B cell (primary cell): Measurements from ENCODE around the gene DVL1. TPM values are rescaled to one million over a fixed set of nuclear protein-coding genes. Genes with fewer than 3 reads are reported as not detected.

Experiments used
- ATAC-seq: fragments of 200-7000 bp; cut with Tn5 transposase; one replicate; pipeline ENCODE4 v1.10.0; 2021; ENCODE audit warnings: low read depth, mild to moderate bottlenecking, moderate number of reproducible peaks, moderate library complexity
- CTCF ChIA-PET: fragments of 350-600 bp; sonication (Branson Sonifier 250); formaldehyde crosslinking; loops from one replicate; lab custom pipeline; 2021; ENCODE audit warnings: antibody characterized with exemption, inconsistent platforms; lab: Charles Lee
- POLR2A ChIA-PET: fragments of 350-600 bp; sonication (Branson Sonifier 250); formaldehyde crosslinking; loops from one replicate; lab custom pipeline; 2021; ENCODE audit warnings: antibody characterized with exemption; lab: Charles Lee
- DNase-seq: peaks from one replicate; pipeline ENCODE4 v3.0.0; 2013
- H2AFZ ChIP-seq: 2 replicates; pipeline ENCODE4 v1.6.1; 2012; ENCODE audit warnings: mild to moderate bottlenecking, low read depth, low read length; ENCODE audit not compliant: insufficient read depth, poor library complexity, severe bottlenecking
- H3K27ac ChIP-seq, 2 donors: 1 replicate in 1 of 2; 2 replicates in 1 of 2; pipeline ENCODE4 v1.5.1; 2012 to 2013; ENCODE audit warnings: low read length in 2 of 2, mild to moderate bottlenecking in 2 of 2, moderate library complexity in 1 of 2
- H3K27me3 ChIP-seq, 4 experiments: fragments of 200-600 bp in 1 of 4; sonication (generic) in 1 of 4; replicated peaks in 1 of 4; 1 replicate in 2 of 4; 2 replicates in 2 of 4; pipeline versions ENCODE4 v1.6.1 to v1.7.0; 2013 to 2016; ENCODE audit warnings: low read length in 3 of 4, mild to moderate bottlenecking in 2 of 4, mixed read lengths in 1 of 4, moderate library complexity in 1 of 4; ENCODE audit not compliant: insufficient read depth in 4 of 4, control insufficient read depth in 3 of 4; ENCODE audit errors: control extremely low read depth in 1 of 4
- H3K36me3 ChIP-seq, 2 experiments: replicated peaks in 1 of 2; 1 replicate in 1 of 2; 2 replicates in 1 of 2; pipeline versions ENCODE4 v1.6.1 to v1.7.1; 2013; ENCODE audit warnings: low read length in 1 of 2; ENCODE audit not compliant: insufficient read depth in 2 of 2, control insufficient read depth in 1 of 2; ENCODE audit errors: control extremely low read depth in 1 of 2, extremely low read depth in 1 of 2
- H3K4me1 ChIP-seq, 2 donors: fragments of 200-600 bp in 1 of 2; sonication (generic) in 1 of 2; 1 replicate in 1 of 2; 2 replicates in 1 of 2; pipeline versions ENCODE4 v1.5.1 to v1.6.1; 2013 to 2017; ENCODE audit warnings: low read length in 2 of 2; ENCODE audit not compliant: control insufficient read depth in 2 of 2, insufficient read depth in 2 of 2
- H3K4me2 ChIP-seq: replicated peaks from 2 replicates; pipeline ENCODE3; 2012; ENCODE audit warnings: mild to moderate bottlenecking, low read depth, low read length; ENCODE audit not compliant: poor library complexity, severe bottlenecking
- H3K4me3 ChIP-seq, 5 experiments: fragments of 200-600 bp in 1 of 5; sonication (generic) in 1 of 5; 1 replicate in 3 of 5; 2 replicates in 2 of 5; pipeline versions ENCODE4 v1.5.1 to v1.7.0; 2011 to 2016; ENCODE audit warnings: low read length in 4 of 5, mild to moderate bottlenecking in 4 of 5, low read depth in 2 of 5, control low read depth in 1 of 5, moderate library complexity in 1 of 5; ENCODE audit not compliant: insufficient read depth in 1 of 5; ENCODE audit errors: control extremely low read depth in 1 of 5, extremely low read depth in 1 of 5
- H3K79me2 ChIP-seq: fragments of 200-600 bp; sonication (generic); one replicate; pipeline ENCODE4 v1.6.0; 2016; ENCODE audit warnings: low read length; ENCODE audit not compliant: control insufficient read depth, insufficient read depth
- H3K9ac ChIP-seq: fragments of 200-600 bp; sonication (generic); 2 replicates; pipeline ENCODE4 v1.6.1; 2017; ENCODE audit warnings: mild to moderate bottlenecking, low read length, moderate library complexity
- H3K9me3 ChIP-seq, 3 donors: one replicate each; pipeline versions ENCODE4 v1.6.1 to v1.7.1; 2013; ENCODE audit warnings: low read length in 2 of 3; ENCODE audit not compliant: control insufficient read depth in 2 of 3, insufficient read depth in 1 of 3; ENCODE audit errors: control extremely low read depth in 1 of 3
- H4K20me1 ChIP-seq: 2 replicates; pipeline ENCODE4 v1.6.0; 2012; ENCODE audit warnings: mild to moderate bottlenecking, low read length; ENCODE audit not compliant: insufficient read depth, control insufficient read depth, poor library complexity, severe bottlenecking
- H3K27ac Mint-ChIP-seq: one replicate; pipeline ENCODE4 v1.8.0; 2021; ENCODE audit warnings: mixed read lengths
- H3K27me3 Mint-ChIP-seq: one replicate; pipeline ENCODE4 v1.8.0; 2021; ENCODE audit warnings: mixed read lengths
- H3K4me1 Mint-ChIP-seq: one replicate; pipeline ENCODE4 v1.8.0; 2021; ENCODE audit warnings: mixed read lengths
- H3K4me3 Mint-ChIP-seq: one replicate; pipeline ENCODE4 v1.8.0; 2021; ENCODE audit warnings: mixed read lengths
- H3K9me3 Mint-ChIP-seq: one replicate; pipeline ENCODE4 v1.8.0; 2022; ENCODE audit warnings: mixed read lengths; ENCODE audit not compliant: insufficient read depth
- CTCF ChIP-seq: fragments of 200-600 bp; IDR thresholded peaks from one replicate; pipeline ENCODE4 v1.8.0; 2022; ENCODE audit warnings: antibody characterized with exemption, mild to moderate bottlenecking
- EZH2 ChIP-seq: IDR thresholded peaks from 2 replicates; pipeline ENCODE4 v1.6.1; 2012; ENCODE audit warnings: borderline replicate concordance, low read depth, mild to moderate bottlenecking, moderate library complexity, low read length; ENCODE audit not compliant: insufficient read depth, poor library complexity, severe bottlenecking
- WGBS: methylation state at CpG from one replicate; pipeline ENCODE4 v1.1.5; 2013; ENCODE audit warnings: missing lambda C conversion rate; ENCODE audit not compliant: insufficient coverage; 5-methylcytosine and 5-hydroxymethylcytosine counted together
- intact Hi-C: fragments of 100-400 bp; cut with micrococcal nuclease; formaldehyde crosslinking; loops from one replicate; pipeline ENCODE4 v1.10.0; 2022
- polyA plus RNA-seq: library from polyadenylated mRNA; depleted of rRNA; stranded (reverse); fragments of >200 nt; gene quantifications from 2 replicates; pipeline ENCODE4 v1.2.3, GENCODE V29; 2012
- total RNA-seq, 2 donors: library from RNA; stranded (reverse); fragments of 120-200 nt in 1 of 2; gene quantifications; 1 replicate in 1 of 2; 2 replicates in 1 of 2; pipeline versions ENCODE4 v1.2.3 to v1.2.4, GENCODE V29; 2013 to 2022

Gene DVL1
- total and polyA plus RNA-seq, 2 donors (not counting 1 experiment from before 2014, with no cell fraction given) = 46.1 to 53.5 TPM

- Histone ChIP-seq H3K9me3 (peaks cover 0 to 7% (median 0%) of the 10 kb centered on the region in 3 donors), H3K27ac (no peak overlapping the region), H3K36me3 (peaks cover 0 to 12% of the 10 kb centered on the region in 2 experiments), H3K27me3 (no peaks in the 10 kb centered on the region), H3K79me2 (peaks cover 9% of the 10 kb centered on the region), H3K4me1 (no peaks in the 10 kb centered on the region), H3K4me3 (no peak overlapping the region), H2AFZ (no peak overlapping the region), H3K9ac (no peak overlapping the region), H4K20me1 (peaks cover 25% of the 10 kb centered on the region), H3K4me2 (no peak overlapping the region)
- intact Hi-C loops = no loop called here
- WGBS = 95% methylated on average over 35 of the region's 36 CpGs
- Mint-ChIP-seq H3K27ac (no peak overlapping the region), H3K27me3 (no peaks in the 10 kb centered on the region), H3K4me1 (no peaks in the 10 kb centered on the region), H3K9me3 (no peaks in the 10 kb centered on the region), H3K4me3 (no peak overlapping the region)
- no peak for DNase-seq
- TF ChIP-seq EZH2 = no peak
- no peak for TF ChIP-seq CTCF
- ATAC-seq = no peak
- ChIA-PET POLR2A (no interaction called here), CTCF (no interaction called here)
Measured at GRCh38 chr1:1340791-1341548, 8.2 kb downstream of the DVL1 start.

DNA sequence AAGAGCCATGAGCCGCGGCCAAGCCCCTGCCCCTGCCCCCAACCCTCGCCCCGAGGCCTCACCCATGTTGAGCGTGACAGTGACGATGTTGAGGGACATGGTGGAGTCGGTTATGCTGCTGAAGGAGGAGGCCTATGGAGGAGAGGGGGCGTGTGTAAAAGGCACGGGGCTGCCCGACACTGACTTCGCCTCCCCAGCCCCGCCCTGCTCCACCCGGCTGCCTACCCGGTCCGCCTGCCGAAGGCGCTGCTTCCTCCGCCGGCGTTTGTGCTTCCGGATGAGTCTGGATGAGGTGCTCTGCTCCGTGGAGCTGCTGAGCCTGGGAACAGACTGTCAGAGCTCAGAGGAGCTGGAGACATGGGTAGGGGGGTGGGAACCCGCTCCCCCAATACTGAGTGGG, 9.0 kb downstream of the DVL1 start:
- H3K4me3 Mint-ChIP-seq = no peak overlapping the region
- Histone ChIP-seq H3K4me1 (no peaks in the 10 kb centered on the region), H3K27me3 (no peaks in the 10 kb centered on the region), H3K79me2 (peaks cover 3% of the 10 kb centered on the region), H3K4me2 (no peak overlapping the region), H3K36me3 (peaks cover 0 to 12% of the 10 kb centered on the region in 2 experiments), H3K27ac (no peak overlapping the region), H3K4me3 (no peak overlapping the region), H3K9ac (no peak overlapping the region), H4K20me1 (peaks cover 17% of the 10 kb centered on the region), H3K9me3 (peaks cover 0 to 7% (median 0%) of the 10 kb centered on the region in 3 donors), H2AFZ (no peak overlapping the region)
- 98% methylated on average over 21 of the region's 23 CpGs for WGBS
- H3K4me1 Mint-ChIP-seq = no peaks in the 10 kb centered on the region
- DNase-seq (no peak), ATAC-seq (no peak)
- intact Hi-C loops = no loop called here
- H3K27me3 Mint-ChIP-seq = no peaks in the 10 kb centered on the region
- POLR2A ChIA-PET = no interaction called here
- no peak overlapping the region for H3K27ac Mint-ChIP-seq
- H3K9me3 Mint-ChIP-seq = no peaks in the 10 kb centered on the region
- TF ChIP-seq EZH2 (no peak), CTCF (no peak)
- CTCF ChIA-PET = no interaction called here
